NCI-H446 treated with DMSO at 0.1 percent for 48 hours (cell line): ENCODE data around the gene CCDC110.
A peak's percentile ranks its signal among the peaks of the same experiment; 100 is the strongest.

Experiments used
- DNase-seq: peaks from one replicate; lab custom pipeline; 2025; lab: John Stamatoyannopoulos, UW

The CCDC110 gene

GRCh38 chr4:185472103-185472542 is 590 bp upstream of the CCDC110 start:
- DNase-seq: no peak

- DNase-seq: no peak
These were observed 885 bp downstream of the CCDC110 start for GRCh38 chr4:185470501-185471195.

- no peak for DNase-seq
These were observed 1.9 kb downstream of the CCDC110 start for GRCh38 chr4:185469580-185470154.

GRCh38 chr4:185468999-185469398 is 2.5 kb downstream of the CCDC110 start:
- DNase-seq: no peak

- DNase-seq: no peak
These were observed 3.5 kb downstream of the CCDC110 start for GRCh38 chr4:185467991-185468390.

GRCh38 chr4:185467101-185467500 is 4.4 kb downstream of the CCDC110 start:
- no peak for DNase-seq

- DNase-seq: no peak
These were observed 5.8 kb downstream of the CCDC110 start for GRCh38 chr4:185465707-185466106.

- DNase-seq: no peak
These were observed 6.6 kb downstream of the CCDC110 start for GRCh38 chr4:185464887-185465286.

GRCh38 chr4:185464183-185464582 is 7.3 kb downstream of the CCDC110 start:
- no peak for DNase-seq

- no peak for DNase-seq
These were observed 8.0 kb downstream of the CCDC110 start for GRCh38 chr4:185463541-185463940.

- no peak for DNase-seq
These were observed 10.0 kb downstream of the CCDC110 start for GRCh38 chr4:185461565-185461964.

GRCh38 chr4:185457136-185457535 is 14.4 kb downstream of the CCDC110 start:
- DNase-seq: no peak

- no peak for DNase-seq
These were observed 15.4 kb downstream of the CCDC110 start for GRCh38 chr4:185456131-185456530.

GRCh38 chr4:185445209-185445608 is 26.3 kb downstream of the CCDC110 start:
- DNase-seq: no peak

GRCh38 chr4:185441479-185441878 is 30.1 kb downstream of the CCDC110 start:
- no peak for DNase-seq

- DNase-seq: no peak
These were observed 33.7 kb downstream of the CCDC110 start for GRCh38 chr4:185437809-185438208.

- DNase-seq: no peak
These were observed 36.1 kb downstream of the CCDC110 start for GRCh38 chr4:185435466-185435865.

GRCh38 chr4:185429660-185430059 is 41.9 kb downstream of the CCDC110 start:
- DNase-seq: no peak

- DNase-seq: no peak
These were observed 44.4 kb downstream of the CCDC110 start for GRCh38 chr4:185426960-185427688.

GRCh38 chr4:185425647-185426352 is 45.7 kb downstream of the CCDC110 start, which contains the start of gene UFSP2:
TSS of gene UFSP2 (minus strand) at chr4:185425964. CDS start at chr4:185425868, 96 bp downstream.
- DNase-seq: peak; percentile 52

GRCh38 chr4:185424905-185425646 is 46.5 kb downstream of the CCDC110 start:
- DNase-seq: no peak
